B cell (primary cell): ENCODE results near the gene PRKN.

ENCODE experiments used
- CTCF ChIP-seq: fragments of 200-600 bp; IDR thresholded peaks from one replicate; pipeline ENCODE4 v1.8.0; 2022; ENCODE audit warnings: antibody characterized with exemption, mild to moderate bottlenecking
- EZH2 ChIP-seq: IDR thresholded peaks from 2 replicates; pipeline ENCODE4 v1.6.1; 2012; ENCODE audit warnings: borderline replicate concordance, low read depth, mild to moderate bottlenecking, moderate library complexity, low read length; ENCODE audit not compliant: insufficient read depth, poor library complexity, severe bottlenecking

GRCh38 chr6:161834426-161834825 lies 893.1 kb downstream of the PRKN start:
- TF ChIP-seq CTCF (no peak), EZH2 (no peak)
